ENCODE data around the gene RNASE13. TPM values are rescaled to one million over a fixed set of nuclear protein-coding genes. Genes with fewer than 3 reads are reported as not detected.

Gene RNASE13
- total RNA-seq, 1 donor from 2014 or later: not detected

DNA sequence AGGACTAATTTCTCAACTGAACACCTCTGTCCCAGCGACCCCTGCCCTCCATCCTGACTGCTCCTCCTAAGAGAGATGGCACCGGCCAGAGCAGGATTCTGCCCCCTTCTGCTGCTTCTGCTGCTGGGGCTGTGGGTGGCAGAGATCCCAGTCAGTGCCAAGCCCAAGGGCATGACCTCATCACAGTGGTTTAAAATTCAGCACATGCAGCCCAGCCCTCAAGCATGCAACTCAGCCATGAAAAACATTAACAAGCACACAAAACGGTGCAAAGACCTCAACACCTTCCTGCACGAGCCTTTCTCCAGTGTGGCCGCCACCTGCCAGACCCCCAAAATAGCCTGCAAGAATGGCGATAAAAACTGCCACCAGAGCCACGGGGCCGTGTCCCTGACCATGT lies 8.3 kb upstream of the RNASE13 start:
- intact Hi-C loops (cut with micrococcal nuclease): no loop called here

DNA sequence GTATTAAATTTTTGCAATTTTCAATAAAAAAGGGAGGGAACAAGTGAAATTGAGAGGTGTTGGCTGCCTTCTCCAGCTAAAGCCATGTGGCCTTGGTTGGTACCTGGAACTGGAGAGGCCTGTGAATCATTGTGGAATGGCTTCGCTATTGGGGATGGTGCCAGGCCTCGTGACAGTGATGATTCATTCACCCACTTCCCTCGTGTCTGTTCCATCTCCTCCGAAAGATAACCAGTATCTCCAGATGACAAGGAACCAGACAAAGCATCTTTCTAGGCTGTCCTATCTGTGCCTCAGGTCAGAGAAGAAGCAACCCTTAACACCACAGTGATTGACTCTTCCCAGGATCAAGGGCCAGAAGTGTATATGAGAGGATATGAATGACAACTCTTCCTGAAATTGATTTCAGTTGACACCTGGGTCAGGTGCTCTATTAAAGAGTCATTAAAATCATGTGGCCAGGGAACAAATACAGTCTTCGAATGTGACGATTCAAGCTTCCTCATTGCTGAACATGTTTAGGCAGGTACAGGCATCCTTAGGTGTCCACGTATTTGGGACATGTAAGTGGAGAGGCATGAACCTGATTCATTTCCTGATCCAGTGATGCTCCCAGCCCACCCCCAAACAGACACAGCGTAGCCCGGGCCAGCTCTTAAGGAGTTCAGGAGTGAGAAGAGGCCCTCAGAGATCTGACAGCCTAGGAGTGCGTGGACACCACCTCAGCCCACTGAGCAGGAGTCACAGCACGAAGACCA lies 7.2 kb upstream of the RNASE13 start, which contains the start of gene RNASE7:
Gene RNASE7, plus strand, starts transcription at position 687 of the 758 bp plus-strand sequence. CDS start 631 bp downstream, outside the sequence.
- intact Hi-C loops (cut with micrococcal nuclease): no loop called here

DNA sequence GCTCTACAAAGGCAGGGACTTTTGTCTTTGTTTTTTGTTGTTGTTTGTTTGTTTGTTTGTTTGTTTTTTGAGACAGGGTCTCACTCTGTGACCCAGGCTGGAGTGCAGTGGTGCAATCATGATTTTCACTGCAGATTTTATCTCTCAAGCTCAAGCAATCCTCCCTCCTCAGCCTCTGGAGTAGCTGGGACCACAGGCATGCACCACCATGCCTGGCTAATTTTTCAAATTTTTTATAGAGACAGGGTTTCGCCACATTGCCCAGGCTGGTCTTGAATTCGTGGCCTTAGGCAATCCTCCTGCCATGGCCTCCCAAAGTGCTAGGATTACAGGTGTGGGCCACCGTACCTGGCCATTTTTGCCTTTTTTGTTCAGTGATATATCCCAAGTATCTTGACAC lies 6.3 kb upstream of the RNASE13 start:
- intact Hi-C loops (cut with micrococcal nuclease): loop anchor here (1.0 kb wide), 1 partner anchor 27 kb away; no protein-coding TSS in a partner anchor

DNA sequence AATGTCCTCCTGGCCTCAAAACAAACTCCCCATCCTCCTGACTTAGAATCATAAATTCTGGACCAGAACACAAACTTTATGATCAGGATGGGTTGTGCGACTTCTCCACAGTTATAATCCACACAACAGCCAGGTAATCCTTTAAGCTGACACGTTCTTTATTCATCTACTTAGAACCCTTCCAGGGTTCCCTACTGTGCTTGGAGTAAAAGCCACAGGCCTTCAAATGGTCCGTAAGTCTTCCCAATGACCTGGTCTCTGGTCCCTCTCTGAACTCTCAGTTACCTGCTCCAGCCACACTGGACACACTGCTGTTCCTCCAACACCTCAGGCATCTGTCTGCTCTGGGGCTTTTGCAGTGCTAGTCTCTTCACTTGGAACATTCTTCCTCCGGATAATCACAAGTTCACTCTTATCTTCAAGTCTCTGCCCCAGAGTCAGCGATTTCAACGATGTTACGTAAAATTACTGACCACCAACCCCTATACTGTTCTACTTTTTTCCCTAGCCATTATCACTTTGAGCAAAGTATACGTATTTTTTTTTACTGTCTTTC lies 5.8 kb upstream of the RNASE13 start:
- intact Hi-C loops (cut with micrococcal nuclease): loop anchor here (1.0 kb wide), 1 partner anchor 26 kb away; no protein-coding TSS in a partner anchor

DNA sequence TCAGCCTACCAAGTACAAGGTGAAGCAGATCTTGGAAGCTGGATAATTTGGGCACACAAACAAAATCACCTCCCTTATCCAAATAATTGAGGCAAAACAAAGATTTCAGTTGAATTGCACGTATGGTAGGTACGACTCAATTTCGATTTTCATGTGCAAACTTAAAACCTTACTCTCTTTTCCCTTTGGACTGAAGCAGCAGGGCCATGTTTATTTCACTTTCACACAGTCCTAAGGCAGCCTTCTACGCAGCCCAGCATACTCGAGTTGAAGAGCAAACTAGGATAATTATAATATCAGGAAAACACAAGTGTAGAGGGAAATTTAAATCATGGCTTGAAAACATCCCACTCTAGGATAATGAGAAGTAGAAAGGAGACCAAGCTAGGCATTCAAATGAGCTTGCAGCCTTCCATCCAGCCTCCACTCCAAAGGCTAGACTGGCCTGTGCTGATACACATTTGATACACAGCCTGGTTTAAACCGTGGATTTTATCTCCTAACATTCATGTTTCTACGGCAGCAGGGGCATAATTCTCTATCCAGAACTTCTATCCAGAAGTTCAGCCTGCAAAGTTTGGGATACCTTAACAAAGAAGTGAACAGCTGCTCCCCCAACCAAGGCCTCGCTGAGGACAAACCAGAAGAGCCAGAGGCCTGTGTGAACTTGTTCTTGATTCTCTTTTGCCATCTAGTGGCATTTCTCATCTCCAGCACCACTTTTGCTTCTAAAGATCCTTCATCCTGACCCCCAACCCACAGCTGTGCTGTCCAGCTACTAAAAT lies 5.2 kb upstream of the RNASE13 start:
- intact Hi-C loops (cut with micrococcal nuclease): loop anchor here (1.0 kb wide), 1 partner anchor 25 kb away; no protein-coding TSS in a partner anchor

DNA sequence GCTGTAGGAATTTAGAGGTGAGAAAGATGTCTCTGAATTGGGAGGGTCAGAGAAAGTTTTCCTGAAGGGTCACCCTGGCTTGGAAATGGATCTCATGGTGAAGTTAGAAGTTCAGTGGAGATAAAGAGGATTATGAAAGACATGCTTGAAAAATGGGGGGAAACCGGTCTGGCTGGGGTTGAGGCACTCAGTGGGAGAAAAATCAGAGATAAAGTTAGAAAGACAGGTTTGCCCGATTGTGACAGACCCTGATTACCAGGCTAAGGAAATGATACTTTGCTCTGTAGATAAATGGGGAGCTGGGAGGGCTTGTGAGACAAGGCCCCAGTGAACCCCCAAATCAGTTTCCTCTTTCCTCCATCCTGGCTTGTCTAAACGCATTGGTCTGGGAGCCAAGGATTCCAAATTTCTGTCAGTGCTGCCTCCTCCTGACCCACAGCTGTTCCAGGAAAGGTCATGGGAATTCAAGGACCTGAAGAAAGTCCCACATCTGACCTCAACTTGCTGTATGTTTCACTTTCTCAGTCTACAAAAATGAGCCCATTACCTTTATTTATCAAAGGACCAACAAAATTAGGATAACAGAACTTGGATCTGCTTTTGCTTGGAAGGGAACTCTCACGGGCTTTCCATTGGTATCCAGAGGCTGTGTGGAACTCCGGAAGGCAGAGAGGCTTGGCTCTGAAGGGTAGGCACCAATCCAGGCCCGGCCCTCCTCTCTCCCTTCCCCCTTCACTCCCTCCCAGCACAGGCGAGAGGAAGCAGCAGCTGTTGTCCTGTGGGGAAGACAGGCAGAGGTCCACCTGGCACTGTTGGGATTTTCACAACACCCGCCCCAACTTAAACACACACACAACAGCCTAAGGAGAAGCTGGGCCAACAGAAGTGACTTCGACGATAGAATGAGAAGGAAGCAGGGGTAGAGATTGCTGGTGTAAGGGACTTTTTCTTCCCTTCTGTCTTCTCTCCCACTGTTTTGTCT lies 4.1 kb upstream of the RNASE13 start:
- intact Hi-C loops (cut with micrococcal nuclease): no loop called here

DNA sequence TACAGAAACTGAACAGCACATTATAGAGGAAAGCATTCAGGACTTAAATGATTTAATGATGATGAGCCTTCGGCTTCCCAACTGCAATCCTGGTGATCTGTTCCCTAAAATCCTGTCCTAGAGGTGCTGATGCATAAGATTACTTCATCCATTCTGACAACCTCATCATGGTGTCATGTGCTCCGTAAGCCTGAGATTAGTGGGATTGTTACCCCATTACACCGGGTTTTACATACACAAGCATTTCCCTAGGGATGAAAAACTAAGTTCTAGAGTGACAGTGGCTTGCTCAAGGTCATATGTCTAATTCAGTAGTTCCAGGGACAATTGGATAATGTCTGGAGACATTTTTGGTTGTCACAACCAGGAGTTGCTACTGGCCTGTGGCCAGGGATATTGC lies 2.5 kb upstream of the RNASE13 start:
- intact Hi-C loops (cut with micrococcal nuclease): no loop called here

DNA sequence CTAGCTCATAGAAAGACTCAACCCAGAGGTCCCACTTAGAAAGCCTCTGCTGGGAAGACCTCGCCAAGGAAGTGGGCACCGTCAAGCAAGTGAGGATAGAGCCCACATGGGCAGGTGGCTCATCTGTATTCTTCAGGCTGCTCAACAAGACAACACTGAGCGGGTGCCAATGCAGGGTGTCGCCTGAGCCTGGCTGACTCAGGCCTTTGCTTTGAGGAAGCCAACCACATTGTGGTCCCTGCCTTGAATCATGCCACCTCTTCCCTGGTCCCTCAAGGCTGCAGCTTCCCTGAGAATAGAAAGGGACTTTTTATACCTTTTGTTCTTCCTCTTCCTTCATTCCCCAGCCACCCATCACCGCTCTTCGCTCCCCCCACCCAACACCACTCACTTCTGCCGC lies 2.1 kb upstream of the RNASE13 start:
- intact Hi-C loops (cut with micrococcal nuclease): no loop called here

DNA sequence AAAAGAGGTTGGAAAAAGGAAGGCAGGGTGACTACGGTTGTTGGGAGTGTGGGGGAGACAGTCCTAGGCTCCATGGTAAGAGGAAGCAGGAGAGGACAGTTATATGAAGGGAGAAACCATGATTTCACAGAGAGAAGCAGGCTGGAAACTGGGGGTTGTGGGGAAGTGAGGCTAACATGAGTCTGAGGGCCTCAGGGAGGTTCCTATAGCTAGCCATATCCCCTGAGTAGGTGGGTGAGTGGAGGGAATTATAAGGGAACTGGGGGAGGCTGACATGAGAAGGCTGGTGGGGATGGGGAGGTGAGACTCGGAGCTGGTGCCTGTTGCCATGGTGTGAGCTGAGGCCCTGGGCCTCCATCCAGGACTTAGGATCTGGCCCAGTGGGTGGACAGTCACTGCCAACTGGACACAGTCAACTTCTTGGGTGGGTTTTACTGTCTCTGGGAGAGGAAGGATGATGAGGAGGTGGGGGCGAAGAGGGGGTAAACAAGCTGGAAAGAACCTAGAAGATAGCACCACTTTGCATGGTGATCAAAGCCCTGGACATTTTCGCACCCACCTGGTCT lies 1.4 kb downstream of the RNASE13 start:
- intact Hi-C loops (cut with micrococcal nuclease): no loop called here

DNA sequence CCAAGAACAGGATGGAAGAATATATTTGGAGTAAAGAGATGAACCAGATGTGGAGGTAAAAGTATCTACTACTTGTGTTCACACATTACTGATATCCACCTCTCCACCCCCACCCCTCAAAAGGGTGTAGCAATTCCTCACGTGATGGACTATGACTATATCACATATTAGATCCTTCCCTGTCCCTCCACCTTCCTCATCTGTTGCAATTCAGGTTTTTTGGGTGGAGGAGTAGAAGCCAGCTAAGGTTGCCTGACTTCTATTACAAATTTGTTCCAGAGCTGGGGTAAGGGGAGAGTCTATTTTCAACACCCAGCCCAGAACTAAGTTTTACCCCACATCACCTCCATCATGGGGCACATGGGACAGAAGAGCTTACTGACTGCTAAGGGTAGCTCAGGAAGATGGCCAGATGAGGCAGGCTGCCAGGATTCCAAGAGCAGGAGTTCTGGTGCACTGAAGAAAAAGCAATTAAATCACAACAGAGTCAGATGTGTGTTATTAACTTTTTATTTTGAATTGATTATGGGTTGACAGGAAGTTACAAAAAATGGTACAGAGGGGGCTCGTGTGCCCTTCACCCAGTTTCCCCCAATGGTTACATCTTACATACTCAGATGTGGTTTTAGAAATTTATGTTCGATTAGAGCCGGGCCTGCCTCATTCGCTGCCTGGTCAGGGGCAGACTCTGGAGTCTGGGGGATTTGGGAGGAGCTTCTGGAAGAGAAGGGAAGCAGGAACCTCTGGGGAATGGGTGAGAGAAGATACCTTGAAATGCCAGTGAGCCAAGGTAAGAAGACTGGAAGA lies 2.1 kb downstream of the RNASE13 start:
- intact Hi-C loops (cut with micrococcal nuclease): no loop called here

DNA sequence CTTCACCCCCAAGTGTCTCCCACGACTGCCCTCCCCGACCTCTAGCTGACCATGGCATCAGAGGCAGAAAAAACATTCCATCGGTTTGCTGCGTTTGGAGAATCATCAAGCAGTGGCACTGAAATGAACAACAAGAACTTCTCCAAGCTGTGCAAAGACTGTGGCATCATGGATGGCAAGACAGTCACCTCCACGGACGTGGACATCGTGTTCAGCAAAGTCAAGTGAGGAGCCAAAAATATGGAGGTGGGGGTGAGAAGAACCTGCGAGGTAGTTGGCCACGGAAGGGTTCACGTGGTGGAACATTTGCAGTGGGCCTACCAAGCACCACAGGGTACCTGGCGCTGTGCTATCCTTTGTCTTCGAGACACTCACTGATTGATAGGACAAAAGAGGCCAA lies 4.1 kb downstream of the RNASE13 start:
- intact Hi-C loops (cut with micrococcal nuclease): no loop called here

DNA sequence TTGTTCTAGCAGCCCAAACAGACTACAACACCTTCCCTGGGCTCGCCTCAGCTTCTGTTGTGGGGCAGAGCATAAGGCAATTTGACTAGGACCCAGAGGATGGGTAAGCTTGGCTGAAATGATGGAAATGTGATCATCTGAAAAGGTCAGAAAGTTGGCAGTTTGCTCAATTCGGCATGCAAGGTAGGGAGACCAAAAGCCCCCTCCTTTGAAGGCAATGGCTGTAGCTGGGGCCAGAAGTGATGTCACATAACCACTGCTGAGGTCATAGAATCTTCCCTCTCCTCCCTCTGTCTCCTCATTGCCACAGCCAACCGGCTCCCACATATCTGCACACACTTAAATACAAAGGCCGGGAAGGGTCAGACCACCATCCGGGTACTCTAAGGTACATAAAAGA lies 4.7 kb downstream of the RNASE13 start, which contains the start of gene TPPP2:
Gene TPPP2, plus strand, starts transcription at position 301 of the 400 bp plus-strand sequence. CDS start 365 bp downstream, outside the sequence.
- intact Hi-C loops (cut with micrococcal nuclease): no loop called here

DNA sequence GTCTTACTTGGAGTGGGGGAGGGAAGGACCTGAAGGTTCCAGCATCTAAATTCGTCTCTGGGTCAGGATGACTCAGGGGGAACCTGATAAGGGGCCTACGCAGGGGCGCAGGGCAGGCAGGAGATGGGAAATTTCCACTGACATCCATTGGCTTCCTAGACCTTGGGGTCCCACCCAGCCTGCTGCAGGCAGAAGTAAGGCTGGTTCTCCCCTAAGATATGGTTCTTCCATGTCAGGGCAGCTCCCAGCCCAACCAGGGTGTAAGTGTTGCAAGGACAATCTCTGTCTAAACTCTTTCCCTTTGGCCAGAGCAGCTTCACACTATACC lies 7.7 kb downstream of the RNASE13 start:
- intact Hi-C loops (cut with micrococcal nuclease): no loop called here

DNA sequence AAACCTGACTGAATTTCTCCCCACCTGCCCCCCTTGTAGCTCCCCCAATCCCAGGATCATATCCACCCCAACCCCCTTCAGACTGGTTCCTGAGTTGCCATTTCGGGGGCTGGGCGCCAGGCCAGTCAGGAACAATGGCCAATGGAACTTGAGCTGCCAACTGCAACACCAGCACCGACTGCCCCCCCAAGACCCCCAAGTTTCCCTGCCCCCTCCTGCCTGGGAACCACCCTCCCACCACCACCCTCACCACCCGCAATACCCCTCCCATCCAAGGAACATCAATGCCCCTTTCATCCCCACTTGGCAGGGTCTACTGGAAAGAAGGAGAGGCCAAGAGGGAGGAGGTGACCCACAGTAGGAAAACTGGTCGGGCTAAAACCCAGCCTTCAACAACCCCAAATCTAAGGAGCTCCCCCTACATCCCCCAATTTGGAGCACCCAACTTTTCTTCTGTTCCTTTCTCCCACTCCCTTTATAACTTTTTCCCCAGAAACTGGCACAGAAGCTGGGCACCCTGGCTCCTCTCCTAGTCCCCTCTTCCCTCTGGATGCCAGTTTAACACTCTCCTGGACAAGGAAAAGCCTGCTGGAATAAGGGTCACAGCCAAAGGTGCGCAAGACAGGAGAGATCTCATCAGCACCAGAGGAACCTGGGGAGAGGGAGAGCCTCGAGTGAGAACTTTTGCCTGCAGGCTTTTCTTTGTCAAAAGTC lies 8.2 kb downstream of the RNASE13 start:
- intact Hi-C loops (cut with micrococcal nuclease): no loop called here

DNA sequence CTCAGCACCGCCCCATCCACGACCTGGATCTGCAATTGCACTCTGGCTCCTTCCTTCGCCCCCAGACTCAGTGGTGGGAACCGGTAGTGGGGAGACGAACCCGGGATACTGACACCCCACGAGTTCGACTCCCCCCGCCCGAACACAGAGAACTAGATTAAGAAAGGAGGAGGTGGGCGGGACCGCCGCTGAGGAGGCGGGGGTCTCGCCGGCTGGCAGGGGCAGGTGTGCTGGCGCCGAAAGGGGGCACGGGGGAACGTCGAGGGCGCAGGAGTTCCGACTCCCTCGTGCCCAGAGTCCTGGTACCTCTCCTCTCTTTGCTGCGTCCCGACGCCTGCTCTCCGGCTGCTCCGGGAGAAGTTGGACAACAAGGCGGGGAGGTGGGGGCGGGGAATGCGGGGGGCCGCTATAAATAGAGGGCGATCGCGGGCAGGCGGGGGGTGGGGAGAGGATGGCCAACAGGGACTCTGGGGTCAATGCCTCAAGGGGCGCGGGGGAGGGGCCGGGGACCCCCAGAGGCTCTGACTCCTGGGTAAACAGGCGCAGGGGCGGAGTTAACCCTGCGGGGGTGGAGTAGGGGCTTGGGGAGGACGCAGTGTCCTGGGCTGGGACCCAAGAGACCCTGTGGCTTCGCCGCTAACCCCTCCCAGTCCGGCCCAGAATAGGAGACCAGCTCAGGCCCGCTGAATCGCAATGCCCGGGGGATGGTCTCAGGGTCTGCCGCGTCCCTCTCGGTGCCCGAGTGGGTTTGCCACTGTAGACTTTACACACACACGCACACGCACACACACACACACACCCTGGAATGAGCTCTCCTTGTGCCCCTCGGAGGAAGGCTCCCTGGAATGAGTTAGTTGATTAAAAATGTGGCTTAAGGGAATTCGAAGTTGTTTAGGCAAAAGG lies 9.0 kb downstream of the RNASE13 start:
- intact Hi-C loops (cut with micrococcal nuclease): no loop called here

DNA sequence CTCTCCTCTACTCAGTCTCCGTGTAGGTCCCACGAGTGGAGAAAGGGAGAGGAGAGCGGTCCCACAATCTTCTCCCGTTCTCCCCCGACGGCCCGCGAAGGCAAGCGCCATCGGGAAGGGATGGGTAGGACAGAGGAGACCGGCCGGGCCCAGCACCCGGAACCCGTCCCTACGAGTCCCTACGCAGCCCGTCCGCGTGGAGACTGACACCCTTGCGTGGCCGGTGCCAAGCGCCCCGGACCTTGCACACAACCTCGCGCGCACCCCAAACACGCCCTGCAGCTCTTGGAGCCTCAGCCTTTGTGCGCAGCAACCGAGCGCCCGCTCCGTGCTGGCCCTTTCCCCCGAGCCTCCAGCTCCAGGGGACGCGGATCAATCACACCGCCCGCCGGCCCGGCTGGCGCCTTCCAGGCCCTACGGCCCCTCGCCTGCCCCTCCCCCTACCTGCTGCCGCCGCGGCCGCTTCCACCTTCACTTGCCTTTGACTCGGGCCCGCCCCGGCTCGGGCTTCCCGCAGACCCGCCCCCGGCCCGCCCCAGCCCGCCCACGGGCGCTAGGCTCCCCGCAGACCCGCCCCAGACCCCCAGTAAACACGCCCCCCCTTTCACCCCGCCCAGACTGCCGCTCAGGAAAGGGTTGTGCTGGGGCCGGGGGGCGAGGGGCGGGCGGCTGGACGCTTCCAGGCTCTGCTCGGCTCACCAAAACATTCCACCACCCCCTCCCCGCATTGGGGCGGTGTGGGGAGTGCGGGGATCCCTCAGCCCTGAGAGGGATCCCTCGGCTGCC lies 9.8 kb downstream of the RNASE13 start, which contains the start of gene NDRG2:
Gene NDRG2, minus strand, starts transcription at position 477 of the 786 bp plus-strand sequence. CDS start 1,746 bp downstream, outside the sequence.
- intact Hi-C loops (cut with micrococcal nuclease): no loop called here
